ENCODE measurements around the gene RAPGEF6.

- no peak for TF ChIP-seq CTCF (IDR thresholded peaks at IDR 0.05 in 4 of 5, conservative IDR thresholded peaks at IDR 0.05 in 1 of 5)
- TF ChIP-seq POLR2A (IDR thresholded peaks at IDR 0.05), result no peak
Measured at GRCh38 chr5:131545845-131546244, 89.2 kb downstream of the RAPGEF6 start.
